NCI-H1417 (cell line): ENCODE data around the gene RNF180.
"Not testable (repeated sequence)": the region's sequence is repeated elsewhere in the genome, so short reads cannot be mapped to it uniquely, and the experiment has no call there.

Source experiments
- DNase-seq, 3 experiments: peaks; one replicate each; lab custom pipeline; 2025; lab: John Stamatoyannopoulos, UW

Gene RNF180

GRCh38 chr5:64397552-64397951 lies 231.9 kb downstream of the RNF180 start:
- no peak for DNase-seq

DNA sequence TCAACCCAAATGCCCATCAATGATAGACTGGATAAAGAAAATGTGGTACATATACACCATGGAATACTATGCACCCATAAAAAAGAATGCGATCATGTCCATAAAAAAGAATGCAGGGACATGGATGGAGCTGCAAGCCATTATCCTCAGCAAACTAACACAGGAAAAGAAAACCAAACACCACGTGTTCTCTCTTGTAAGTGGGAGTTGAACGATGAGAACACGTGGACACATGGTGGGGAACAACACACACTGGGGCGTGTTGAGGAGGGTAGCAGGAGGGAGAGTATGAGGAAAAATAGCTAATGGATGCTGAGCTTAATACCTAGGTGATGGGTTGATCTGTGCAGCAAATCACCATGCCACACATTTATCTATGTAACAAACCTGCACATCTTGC lies 233.1 kb downstream of the RNF180 start:
- not testable (repeated sequence) for DNase-seq

- peak in 1 of 3 experiments; percentile 3 for DNase-seq
These were observed 241.6 kb downstream of the RNF180 start for GRCh38 chr5:64407103-64407825.

GRCh38 chr5:64417390-64417789 lies 251.7 kb downstream of the RNF180 start:
- peak in 2 of 3 experiments; percentile 3 to 28 for DNase-seq

DNA sequence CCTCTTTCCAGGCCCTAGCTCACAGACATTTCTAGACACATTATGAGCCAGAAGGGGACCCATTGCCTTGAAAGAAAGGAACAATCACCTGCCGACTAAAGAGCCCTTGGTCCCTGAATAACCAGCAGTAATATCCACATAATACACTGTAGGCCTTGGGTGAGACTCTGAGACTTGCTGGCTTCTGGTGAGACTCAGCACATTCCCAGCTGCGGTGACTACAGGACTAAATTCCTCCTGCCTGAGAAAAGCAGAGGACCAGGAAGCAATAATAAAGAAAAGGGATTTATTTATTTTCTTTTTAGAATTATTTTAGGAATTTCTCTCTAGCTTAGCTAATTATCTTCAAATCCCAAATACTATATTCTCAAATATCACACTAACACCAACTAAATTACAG lies 252.4 kb downstream of the RNF180 start:
- DNase-seq = no peak
